Measurements from ENCODE around the gene RANBP2. TPM values are rescaled to one million over a fixed set of nuclear protein-coding genes. Genes with fewer than 3 reads are reported as not detected.

RANBP2 gene
- total and polyA plus RNA-seq, 2 experiments from 2014 or later, result 23.0 to 98.0 TPM

DNA sequence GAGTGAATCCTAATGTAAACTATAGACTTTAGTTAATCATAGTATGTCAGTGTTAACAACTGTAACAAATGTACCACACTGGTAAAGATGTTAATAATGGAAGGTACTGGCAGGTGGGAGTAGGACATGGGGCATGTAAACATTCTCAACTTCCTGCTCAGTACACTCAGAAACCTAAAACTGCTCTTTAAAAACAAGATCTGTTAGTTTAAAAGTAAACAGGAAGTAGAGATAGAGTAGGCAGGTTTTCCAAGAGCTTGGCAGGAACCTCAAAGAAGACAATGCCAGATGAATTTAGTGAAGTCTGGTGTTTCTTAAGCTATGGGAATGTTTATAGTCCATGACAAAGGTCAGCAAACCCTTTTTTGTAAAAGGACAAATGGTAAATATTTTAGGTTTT is 113.9 kb downstream of the RANBP2 start (continued):
- TF ChIP-seq POLR2AphosphoS5 (IDR thresholded peaks at IDR 0.05; ENCODE audit: low read depth) (no peak), JUNB (IDR thresholded peaks at IDR 0.05; ENCODE audit: unreplicated experiment) (no peak), ZNF114 (CRISPR knock-in tag; IDR thresholded peaks at IDR 0.05) (no peak), STAT1 (IDR thresholded peaks at IDR 0.05; ENCODE audit: unreplicated experiment) (no peak), EZH2 (IDR thresholded peaks at IDR 0.05; ENCODE audit: low read depth, unreplicated experiment) (no peak), EZH2phosphoT487 (IDR thresholded peaks at IDR 0.05; ENCODE audit: unreplicated experiment) (no peak)
- TF ChIP-seq, protein P1, sequence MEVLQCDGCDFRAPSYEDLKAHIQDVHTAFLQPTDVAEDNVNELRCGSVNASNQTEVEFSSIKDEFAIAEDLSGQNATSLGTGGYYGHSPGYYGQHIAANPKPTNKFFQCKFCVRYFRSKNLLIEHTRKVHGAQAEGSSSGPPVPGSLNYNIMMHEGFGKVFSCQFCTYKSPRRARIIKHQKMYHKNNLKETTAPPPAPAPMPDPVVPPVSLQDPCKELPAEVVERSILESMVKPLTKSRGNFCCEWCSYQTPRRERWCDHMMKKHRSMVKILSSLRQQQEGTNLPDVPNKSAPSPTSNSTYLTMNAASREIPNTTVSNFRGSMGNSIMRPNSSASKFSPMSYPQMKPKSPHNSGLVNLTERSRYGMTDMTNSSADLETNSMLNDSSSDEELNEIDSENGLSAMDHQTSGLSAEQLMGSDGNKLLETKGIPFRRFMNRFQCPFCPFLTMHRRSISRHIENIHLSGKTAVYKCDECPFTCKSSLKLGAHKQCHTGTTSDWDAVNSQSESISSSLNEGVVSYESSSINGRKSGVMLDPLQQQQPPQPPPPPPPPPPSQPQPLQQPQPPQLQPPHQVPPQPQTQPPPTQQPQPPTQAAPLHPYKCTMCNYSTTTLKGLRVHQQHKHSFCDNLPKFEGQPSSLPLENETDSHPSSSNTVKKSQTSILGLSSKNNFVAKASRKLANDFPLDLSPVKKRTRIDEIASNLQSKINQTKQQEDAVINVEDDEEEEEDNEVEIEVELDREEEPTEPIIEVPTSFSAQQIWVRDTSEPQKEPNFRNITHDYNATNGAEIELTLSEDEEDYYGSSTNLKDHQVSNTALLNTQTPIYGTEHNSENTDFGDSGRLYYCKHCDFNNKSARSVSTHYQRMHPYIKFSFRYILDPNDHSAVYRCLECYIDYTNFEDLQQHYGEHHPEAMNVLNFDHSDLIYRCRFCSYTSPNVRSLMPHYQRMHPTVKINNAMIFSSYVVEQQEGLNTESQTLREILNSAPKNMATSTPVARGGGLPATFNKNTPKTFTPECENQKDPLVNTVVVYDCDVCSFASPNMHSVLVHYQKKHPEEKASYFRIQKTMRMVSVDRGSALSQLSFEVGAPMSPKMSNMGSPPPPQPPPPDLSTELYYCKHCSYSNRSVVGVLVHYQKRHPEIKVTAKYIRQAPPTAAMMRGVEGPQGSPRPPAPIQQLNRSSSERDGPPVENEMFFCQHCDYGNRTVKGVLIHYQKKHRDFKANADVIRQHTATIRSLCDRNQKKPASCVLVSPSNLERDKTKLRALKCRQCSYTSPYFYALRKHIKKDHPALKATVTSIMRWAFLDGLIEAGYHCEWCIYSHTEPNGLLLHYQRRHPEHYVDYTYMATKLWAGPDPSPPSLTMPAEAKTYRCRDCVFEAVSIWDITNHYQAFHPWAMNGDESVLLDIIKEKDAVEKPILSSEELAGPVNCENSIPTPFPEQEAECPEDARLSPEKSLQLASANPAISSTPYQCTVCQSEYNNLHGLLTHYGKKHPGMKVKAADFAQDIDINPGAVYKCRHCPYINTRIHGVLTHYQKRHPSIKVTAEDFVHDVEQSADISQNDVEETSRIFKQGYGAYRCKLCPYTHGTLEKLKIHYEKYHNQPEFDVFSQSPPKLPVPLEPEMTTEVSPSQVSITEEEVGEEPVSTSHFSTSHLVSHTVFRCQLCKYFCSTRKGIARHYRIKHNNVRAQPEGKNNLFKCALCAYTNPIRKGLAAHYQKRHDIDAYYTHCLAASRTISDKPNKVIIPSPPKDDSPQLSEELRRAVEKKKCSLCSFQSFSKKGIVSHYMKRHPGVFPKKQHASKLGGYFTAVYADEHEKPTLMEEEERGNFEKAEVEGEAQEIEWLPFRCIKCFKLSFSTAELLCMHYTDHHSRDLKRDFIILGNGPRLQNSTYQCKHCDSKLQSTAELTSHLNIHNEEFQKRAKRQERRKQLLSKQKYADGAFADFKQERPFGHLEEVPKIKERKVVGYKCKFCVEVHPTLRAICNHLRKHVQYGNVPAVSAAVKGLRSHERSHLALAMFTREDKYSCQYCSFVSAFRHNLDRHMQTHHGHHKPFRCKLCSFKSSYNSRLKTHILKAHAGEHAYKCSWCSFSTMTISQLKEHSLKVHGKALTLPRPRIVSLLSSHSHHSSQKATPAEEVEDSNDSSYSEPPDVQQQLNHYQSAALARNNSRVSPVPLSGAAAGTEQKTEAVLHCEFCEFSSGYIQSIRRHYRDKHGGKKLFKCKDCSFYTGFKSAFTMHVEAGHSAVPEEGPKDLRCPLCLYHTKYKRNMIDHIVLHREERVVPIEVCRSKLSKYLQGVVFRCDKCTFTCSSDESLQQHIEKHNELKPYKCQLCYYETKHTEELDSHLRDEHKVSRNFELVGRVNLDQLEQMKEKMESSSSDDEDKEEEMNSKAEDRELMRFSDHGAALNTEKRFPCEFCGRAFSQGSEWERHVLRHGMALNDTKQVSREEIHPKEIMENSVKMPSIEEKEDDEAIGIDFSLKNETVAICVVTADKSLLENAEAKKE (CRISPR knock-in tag; IDR thresholded peaks at IDR 0.05), result no peak

DNA sequence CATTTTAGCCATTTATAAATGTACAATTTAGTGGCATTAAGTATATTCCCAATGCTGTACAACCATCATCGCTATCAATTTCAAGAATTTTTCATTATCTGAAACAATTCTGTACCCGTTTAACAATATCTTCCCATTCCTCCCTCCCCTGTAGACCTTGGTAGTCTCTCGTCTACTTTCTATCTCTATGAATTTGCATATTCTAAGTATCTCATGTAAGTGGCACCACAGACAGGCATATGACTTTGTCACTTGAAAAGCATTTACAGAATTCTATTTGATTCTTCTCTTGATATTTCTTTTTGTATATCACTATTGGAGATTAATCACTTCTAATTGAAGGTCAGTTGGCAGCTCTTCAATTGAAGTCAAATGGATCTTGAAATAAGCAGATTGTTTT is 115.3 kb downstream of the RANBP2 start:
- Mint-ChIP-seq H3K27me3 (ENCODE audit: insufficient read depth, low read depth, poor library complexity) (peaks cover 3% of the 10 kb centered on the region), H3K4me1 (peaks cover 8% of the 10 kb centered on the region), H3K27ac (no peak overlapping the region), H3K4me3 (no peak overlapping the region), H3K36me3 (ENCODE audit: low read depth) (peaks cover 43% of the 10 kb centered on the region), H3K9me3 (peaks cover 13% of the 10 kb centered on the region; the same call in 2 of the 3 replicates)
- DNase-seq (ENCODE audit: low spot score) (no peak), ATAC-seq (no peak)
- TF ChIP-seq, protein P2, sequence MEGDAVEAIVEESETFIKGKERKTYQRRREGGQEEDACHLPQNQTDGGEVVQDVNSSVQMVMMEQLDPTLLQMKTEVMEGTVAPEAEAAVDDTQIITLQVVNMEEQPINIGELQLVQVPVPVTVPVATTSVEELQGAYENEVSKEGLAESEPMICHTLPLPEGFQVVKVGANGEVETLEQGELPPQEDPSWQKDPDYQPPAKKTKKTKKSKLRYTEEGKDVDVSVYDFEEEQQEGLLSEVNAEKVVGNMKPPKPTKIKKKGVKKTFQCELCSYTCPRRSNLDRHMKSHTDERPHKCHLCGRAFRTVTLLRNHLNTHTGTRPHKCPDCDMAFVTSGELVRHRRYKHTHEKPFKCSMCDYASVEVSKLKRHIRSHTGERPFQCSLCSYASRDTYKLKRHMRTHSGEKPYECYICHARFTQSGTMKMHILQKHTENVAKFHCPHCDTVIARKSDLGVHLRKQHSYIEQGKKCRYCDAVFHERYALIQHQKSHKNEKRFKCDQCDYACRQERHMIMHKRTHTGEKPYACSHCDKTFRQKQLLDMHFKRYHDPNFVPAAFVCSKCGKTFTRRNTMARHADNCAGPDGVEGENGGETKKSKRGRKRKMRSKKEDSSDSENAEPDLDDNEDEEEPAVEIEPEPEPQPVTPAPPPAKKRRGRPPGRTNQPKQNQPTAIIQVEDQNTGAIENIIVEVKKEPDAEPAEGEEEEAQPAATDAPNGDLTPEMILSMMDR (conservative IDR thresholded peaks at IDR 0.05; ENCODE audit: low read depth in 2 of 2), result no peak
- Histone ChIP-seq H3K9me2 (ENCODE audit: insufficient read depth) (no peaks in the 10 kb centered on the region), H2AFZ (no peak overlapping the region), H3K27ac (ENCODE audit: low read depth) (no peak overlapping the region), H3K4me3 (no peak overlapping the region), H3K27me3 (ENCODE audit: insufficient read depth) (no peaks in the 10 kb centered on the region), H3K36me3 (ENCODE audit: insufficient read depth) (no peaks in the 10 kb centered on the region; the same call in 1 of the 2 replicates), H3K79me2 (replicated peaks; ENCODE audit: insufficient read depth) (no peaks in the 10 kb centered on the region), H4K20me1 (replicated peaks; ENCODE audit: insufficient read depth) (no peaks in the 10 kb centered on the region), H3F3A (replicated peaks; ENCODE audit: low read depth) (no peaks in the 10 kb centered on the region), H3K4me2 (no peak overlapping the region), H3K4me1 (ENCODE audit: insufficient read depth) (peaks cover 12% of the 10 kb centered on the region)
